Activated CD8-positive, alpha-beta memory T cell treated with anti-CD3 and anti-CD28 coated beads for 36 hours (primary cell): ENCODE results near the gene MBTPS1. TPM values are rescaled to one million over a fixed set of nuclear protein-coding genes. Genes with fewer than 3 reads are reported as not detected.
"Not testable (repeated sequence)": the region's sequence is repeated elsewhere in the genome, so short reads cannot be mapped to it uniquely, and the experiment has no call there.

Source experiments
- CTCF ChIA-PET: fragments of 350-600 bp; sonication (Branson Sonifier 250); formaldehyde crosslinking; loops from one replicate; lab custom pipeline; 2021; ENCODE audit warnings: antibody characterized with exemption; lab: Charles Lee
- POLR2A ChIA-PET: fragments of 350-600 bp; sonication (Branson Sonifier 250); formaldehyde crosslinking; loops from one replicate; lab custom pipeline; 2021; ENCODE audit warnings: antibody characterized with exemption; lab: Charles Lee
- total RNA-seq, 2 experiments: library from RNA; stranded (reverse); gene quantifications; one replicate each; pipeline ENCODE4 v1.2.3, GENCODE V29; 2021

The MBTPS1 gene
- total RNA-seq, 2 experiments from 2014 or later: 36.8 to 38.5 TPM

DNA sequence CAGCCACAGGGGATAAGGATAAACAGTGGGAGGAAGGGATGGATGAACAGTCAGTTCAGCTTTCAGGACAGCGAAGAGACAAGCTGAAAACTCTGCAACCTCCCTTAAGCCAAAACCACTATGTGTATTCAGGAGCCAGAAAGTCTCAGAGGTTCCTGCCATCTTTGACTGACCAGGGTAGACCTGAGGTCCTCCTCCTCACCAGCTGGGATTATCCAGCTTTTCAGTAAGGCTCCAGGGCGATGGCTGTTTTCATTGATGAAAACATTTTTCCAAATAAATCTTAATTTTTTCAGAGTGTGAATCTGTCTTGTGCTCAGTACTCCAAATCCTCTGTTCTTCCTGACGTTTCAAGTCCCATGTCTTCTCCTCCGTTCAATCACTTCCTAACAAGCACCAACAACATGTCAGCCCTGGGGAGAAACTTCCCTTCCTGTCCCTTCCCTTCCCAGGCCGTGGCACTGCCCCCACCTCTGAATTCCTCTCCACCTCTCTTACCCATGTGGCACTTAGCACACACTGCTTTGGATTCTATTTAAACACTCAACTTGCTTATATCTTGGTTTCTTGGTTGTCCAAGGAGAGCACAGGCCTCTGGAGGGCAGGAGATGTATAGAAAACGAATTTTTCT is 23.0 kb upstream of the MBTPS1 start:
- ChIA-PET CTCF (interaction anchor here (1.2 to 2.2 kb wide), 2 partner anchors 28 to 47 kb away, joined by 3 to 6 read pairs; partner anchors contain the start of gene TAF1C), POLR2A (interaction anchor here (1.3 kb wide), 1 partner anchor 23 kb away, joined by 10 read pairs; the partner anchor contains the start of gene MBTPS1)

DNA sequence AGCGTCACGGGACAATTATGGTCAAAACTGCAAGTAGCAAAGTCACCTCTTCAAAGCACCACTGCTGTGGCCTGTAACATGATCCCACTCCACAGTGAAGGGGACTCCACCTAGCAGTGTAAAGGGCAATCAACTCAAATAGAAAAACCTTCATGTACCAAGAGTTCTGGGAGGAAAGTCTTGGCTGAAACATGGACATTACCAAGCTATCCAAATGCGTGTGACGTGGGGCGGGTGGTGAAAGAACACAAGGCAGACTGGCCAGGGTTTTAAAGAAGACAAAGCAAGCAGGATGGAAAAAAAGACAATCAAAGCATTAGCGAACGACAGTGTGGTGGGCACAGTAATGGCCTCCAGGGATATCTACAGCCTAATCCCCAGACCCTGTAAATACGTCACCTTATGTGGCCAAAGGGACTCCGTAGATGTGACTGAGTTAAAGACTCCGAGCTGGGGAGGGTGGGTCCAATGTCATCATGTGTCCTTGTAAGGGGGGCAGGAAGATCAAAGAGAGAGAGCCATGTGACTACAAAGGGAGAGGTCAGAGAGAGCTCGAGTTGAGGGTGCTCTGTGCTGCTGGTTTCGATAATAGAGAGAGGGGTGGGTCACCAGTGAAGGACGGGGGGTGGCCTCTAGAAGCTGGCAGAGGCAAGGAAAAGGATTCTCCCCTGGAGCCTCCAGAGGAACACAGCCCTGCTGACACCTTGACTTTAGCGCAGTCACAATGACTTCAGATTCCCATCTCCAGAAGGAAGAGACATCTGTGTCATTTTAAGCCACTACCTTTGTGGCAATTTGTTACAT is 22.3 kb upstream of the MBTPS1 start:
- CTCF ChIA-PET: interaction anchor here (1.2 to 2.2 kb wide), 2 partner anchors 28 to 47 kb away, joined by 3 to 6 read pairs; partner anchors contain the start of gene TAF1C
- POLR2A ChIA-PET: interaction anchor here (1.3 kb wide), 1 partner anchor 22 kb away, joined by 10 read pairs; the partner anchor contains the start of gene MBTPS1

DNA sequence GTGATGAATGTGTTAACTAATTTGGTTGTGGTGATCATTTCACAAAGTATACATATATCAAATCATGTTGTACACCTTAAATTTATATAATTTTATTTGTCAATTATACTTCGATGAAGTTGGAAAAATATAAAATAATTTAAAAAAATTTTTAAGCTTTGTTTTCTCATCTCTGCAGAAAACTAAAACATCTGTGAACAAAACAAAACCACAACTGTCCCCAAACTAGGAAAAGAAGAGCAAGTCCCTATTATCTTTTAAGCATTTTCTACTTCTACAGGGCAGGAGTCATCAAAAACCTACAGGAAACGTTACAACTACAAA is 21.7 kb upstream of the MBTPS1 start:
- ChIA-PET POLR2A (interaction anchor here (1.3 kb wide), 1 partner anchor 22 kb away, joined by 10 read pairs; the partner anchor contains the start of gene MBTPS1), CTCF (interaction anchor here (2.2 kb wide), 1 partner anchor 48 kb away, joined by 6 read pairs; the partner anchor contains the start of gene TAF1C)

GRCh38 chr16:84137769-84138357 is 21.1 kb upstream of the MBTPS1 start:
- ChIA-PET POLR2A (interaction anchor here (1.0 kb wide), 1 partner anchor 21 kb away, joined by 4 read pairs; the partner anchor contains the start of gene MBTPS1), CTCF (interaction anchor here (0.5 to 2.2 kb wide), 2 partner anchors 10 to 49 kb away, joined by 3 to 6 read pairs; partner anchors contain the start of gene TAF1C)

DNA sequence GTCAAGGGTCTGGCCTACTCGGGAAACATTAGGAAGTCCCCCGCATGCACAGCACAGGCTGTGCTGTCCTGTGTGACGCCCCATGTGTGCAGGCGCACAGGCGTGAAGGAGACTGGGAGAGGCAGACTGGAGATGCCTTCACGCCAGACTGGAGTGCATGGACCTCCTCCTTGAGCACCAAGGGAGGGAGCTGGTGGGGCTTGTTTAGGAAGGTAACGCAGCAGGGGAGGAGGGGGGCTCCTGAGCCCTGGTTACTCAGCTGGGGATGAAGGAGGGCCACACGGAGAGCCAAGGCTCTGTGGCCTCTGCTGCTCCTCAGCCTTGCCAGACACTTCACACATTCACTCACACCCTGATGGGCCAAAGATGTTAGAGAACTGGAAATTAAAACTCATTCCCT is 20.5 kb upstream of the MBTPS1 start:
- CTCF ChIA-PET: no interaction called here
- POLR2A ChIA-PET: interaction anchor here (1.0 kb wide), 1 partner anchor 20 kb away, joined by 4 read pairs; the partner anchor contains the start of gene MBTPS1

DNA sequence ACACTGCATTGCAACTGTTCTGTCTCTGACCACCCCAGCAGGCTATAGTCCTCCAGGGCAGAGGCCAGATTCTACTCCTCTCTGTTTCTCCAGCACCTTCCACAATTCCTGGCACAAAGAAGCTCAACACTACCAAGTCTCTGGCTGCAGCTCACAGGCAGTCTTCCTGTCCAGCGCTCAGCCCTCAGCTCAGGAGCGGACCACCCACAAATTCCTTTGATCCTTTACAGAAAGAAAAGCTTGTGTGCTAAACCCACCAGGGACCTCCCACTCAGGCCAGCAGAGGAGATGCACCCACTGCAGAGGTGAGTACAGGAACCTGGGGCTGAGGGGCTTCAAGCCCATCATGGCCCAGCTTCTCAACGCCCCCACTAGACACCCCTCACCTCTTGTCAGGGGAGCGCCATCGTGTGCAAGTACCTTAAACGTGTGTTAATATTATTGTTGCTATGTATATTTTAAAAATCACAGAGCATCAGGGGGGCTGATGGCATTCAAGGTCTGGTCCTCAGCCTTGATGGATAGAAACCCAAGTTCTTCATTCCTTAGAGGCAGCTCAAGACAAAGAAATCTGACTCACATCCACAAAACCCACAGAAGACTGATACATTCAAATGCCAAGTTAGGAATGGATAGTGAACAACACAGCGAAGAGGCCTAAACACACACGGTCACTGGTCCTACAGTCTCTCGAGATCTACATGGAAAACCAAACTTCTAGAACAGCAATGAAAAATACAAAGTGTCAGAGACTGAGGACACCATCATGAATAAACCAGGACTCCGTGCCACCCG is 19.8 kb upstream of the MBTPS1 start:
- CTCF ChIA-PET: interaction anchor here (1.2 kb wide), 1 partner anchor 50 kb away, joined by 3 read pairs; the partner anchor contains the start of gene TAF1C
- POLR2A ChIA-PET: interaction anchor here (1.1 kb wide), 1 partner anchor 20 kb away, joined by 3 read pairs; the partner anchor contains the start of gene MBTPS1

DNA sequence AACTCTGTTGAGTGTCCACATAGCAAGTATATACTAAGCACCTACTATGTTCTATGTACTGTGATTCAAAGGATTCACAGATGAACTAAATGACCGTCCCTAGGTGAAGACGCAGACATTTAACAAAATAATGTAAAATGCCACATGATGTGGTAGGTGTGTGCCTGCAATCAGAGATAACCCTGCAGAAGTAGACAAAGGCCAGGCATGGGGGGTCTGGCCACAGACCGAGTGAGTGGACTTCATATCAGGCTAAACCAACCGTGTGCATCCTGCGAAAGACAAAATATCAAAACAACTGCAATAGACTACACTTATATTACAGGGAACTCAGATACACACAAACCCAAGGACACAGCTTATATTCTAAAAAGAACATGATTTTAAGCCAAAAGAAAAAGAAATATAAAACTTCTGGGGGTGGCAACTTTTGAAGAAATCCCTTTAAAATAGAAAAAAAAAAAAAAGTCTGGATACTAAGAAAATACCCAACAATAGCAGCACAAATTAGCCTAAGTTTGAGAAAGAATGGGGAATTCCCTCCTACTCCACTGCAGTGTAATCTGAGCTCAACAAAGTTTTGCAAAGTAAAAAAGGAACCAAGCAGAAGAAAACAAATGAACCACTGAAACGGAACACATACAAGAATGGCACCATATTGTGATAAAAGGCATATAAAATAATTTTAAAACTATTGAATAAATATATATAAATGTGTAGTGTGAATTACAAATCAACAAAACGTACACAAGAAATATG is 16.0 kb upstream of the MBTPS1 start:
- ChIA-PET POLR2A (no interaction called here), CTCF (interaction anchor here (1.0 kb wide), 1 partner anchor 54 kb away, joined by 3 read pairs; the partner anchor contains the start of gene TAF1C)

DNA sequence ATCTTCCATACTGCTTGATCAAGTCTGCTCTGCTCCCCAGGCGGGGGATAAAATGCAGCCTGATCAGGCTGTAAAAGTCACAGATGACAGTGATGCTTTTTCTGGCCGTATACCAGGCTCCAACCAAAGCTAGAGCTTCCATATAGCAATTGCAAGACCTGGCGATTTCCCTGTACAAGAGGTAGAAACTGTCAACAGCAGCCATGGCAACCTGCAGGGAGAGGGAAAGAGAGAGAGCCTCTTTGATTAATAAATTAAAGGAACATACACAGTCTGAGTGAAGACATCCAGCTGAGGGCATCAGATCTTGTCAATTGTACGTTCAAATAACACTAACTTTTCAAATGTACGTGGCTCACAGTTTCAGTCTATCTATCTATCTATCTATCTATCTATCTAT is 14.4 kb upstream of the MBTPS1 start:
- ChIA-PET POLR2A (no interaction called here), CTCF (no interaction called here)

DNA sequence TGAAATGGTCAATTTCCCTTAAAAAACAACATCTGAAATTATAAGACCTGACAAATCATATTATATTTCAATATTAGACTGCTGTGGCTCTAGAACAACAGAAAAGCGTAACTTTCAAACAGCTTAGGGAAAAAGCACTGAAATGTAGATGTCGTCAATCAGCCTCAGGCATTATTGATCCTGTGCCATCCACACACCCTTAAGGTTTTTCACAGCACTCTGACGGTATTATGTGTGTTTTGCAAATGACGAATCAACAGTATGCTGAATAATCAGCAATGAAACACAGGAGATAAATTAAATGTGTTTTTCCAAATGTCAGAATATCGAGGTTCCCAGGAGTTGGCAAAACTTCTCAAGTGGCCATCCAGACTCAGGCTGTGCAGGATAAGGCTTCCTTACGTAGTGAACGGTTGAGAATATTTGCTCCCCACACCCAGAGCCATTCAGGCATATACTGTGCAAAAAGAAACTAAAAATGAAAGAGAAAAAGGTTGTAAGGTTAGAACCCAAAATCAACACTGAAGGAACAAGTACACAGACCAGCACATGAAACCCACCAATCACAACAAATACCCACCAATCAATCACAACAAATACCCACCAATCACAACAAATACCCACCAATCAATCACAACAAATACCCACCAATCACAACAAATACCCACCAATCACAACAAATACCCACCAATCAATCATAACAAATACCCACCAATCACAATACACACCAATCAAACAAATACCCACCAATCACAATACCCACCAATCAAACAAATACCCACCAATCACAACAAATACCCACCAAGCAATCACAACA is 7.7 kb upstream of the MBTPS1 start:
- ChIA-PET CTCF (no interaction called here), POLR2A (no interaction called here)

DNA sequence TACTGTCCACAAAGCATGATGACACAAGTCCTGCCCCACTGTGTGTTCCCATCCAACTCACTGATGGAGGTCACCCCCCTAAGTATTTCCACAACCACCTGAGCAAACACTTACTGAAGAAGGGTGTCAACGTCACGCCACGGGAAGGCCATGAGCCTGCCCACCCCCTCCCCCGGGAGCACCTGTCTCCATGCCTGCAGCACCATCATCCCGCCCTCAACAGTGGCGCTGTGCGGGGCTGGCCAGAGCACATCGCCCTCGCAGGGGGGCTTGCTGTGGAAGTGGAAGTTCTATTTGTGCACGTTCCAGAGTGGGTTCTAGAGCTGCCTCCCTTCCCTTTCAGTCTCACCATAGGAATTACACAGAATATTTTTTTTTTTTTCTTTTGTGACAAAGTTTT is 4.3 kb upstream of the MBTPS1 start:
- ChIA-PET CTCF (no interaction called here), POLR2A (no interaction called here)

DNA sequence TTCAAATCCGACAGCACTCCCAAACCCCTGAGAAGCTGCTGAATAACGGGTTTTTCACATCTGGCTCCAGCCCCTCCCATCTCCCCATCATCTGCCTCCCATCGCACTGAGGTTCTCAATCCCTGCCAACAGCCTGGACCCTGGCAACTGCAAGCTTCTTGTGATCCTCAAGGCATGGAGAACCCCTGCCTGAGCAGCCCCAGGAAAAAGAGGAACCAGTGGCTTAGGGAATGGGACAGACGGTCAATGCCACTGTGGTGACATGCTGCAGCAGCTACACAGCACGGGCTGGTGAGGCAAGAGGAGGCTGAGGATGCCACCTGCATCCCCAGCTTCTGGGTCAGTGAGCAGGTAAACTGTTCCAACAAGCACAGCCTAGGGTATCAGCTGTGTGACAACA is 3.3 kb upstream of the MBTPS1 start:
- POLR2A ChIA-PET: no interaction called here
- CTCF ChIA-PET: interaction anchor here (1.3 kb wide), 1 partner anchor 21 kb away, joined by 3 read pairs; no protein-coding TSS in a partner anchor

DNA sequence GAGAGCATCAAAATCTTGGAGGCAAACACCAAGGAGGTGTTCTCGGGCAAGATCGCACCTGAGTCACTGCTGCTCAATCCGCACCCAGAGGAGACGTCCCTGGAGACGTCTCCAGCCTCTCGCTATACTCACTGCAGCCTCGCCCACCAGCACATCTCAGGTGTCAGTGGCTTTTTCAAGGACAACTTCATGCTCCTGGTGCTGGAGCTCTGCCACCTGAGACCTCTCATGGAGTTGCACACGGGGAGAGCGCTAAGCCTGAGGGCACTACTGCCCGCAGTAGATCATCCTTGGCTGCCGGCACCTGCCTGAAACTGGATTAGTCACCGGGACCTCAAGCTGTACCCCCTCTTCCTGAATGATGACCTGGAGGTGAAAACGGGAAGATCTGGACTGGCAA is 2.6 kb upstream of the MBTPS1 start:
- POLR2A ChIA-PET: no interaction called here
- CTCF ChIA-PET: interaction anchor here (1.3 kb wide), 1 partner anchor 22 kb away, joined by 3 read pairs; no protein-coding TSS in a partner anchor

- CTCF ChIA-PET: interaction anchor here (0.6 to 2.0 kb wide), 3 partner anchors 26 to 58 kb away, joined by 3 to 7 read pairs (median 3); no protein-coding TSS in a partner anchor
- POLR2A ChIA-PET: not testable (repeated sequence)
Observed at GRCh38 chr16:84118315-84118714, 1.6 kb upstream of the MBTPS1 start.

GRCh38 chr16:84117494-84117843 is 727 bp upstream of the MBTPS1 start:
- ChIA-PET CTCF (interaction anchor here (1.0 to 2.6 kb wide), 7 partner anchors 24 to 366 kb away, joined by 3 to 21 read pairs (median 7); partner anchors contain the start of gene TAF1C), POLR2A (interaction anchor here (0.6 to 3.3 kb wide), 8 partner anchors 17 to 505 kb away, joined by 3 to 20 read pairs (median 4); partner anchors contain the start of genes DNAAF1 and HSDL1)

- ChIA-PET CTCF (interaction anchor here (0.7 to 2.6 kb wide), 14 partner anchors 15 to 496 kb away, joined by 3 to 21 read pairs (median 3); partner anchors contain the start of genes DNAAF1, HSDL1 and TAF1C), POLR2A (interaction anchor here (0.7 to 3.3 kb wide), 10 partner anchors 16 to 216 kb away, joined by 3 to 20 read pairs (median 4); partner anchors contain the start of genes DNAAF1, HSDL1 and TAF1C)
Observed at GRCh38 chr16:84115919-84116719, 623 bp downstream of the MBTPS1 start.
